GM12878 (cell line): ENCODE data around the gene SPSB2. TPM values are rescaled to one million over a fixed set of nuclear protein-coding genes. Genes with fewer than 3 reads are reported as not detected.

ENCODE experiments used
- CBFB ChIP-seq: IDR thresholded peaks from 2 replicates; pipeline ENCODE4 v1.6.1; 2016; ENCODE audit warnings: antibody characterized with exemption, low read depth
- CHD1 ChIP-seq: IDR thresholded peaks from 2 replicates; pipeline ENCODE4 v1.6.1; 2012; ENCODE audit warnings: low read depth, low read length, improper control_type of control experiment
- CHD2 ChIP-seq: IDR thresholded peaks from 2 replicates; pipeline ENCODE4 v1.6.1; 2011; ENCODE audit warnings: low read depth, low read length, improper control_type of control experiment, borderline replicate concordance
- CREB1 ChIP-seq: IDR thresholded peaks from 2 replicates; pipeline ENCODE4 v1.6.1; 2012; ENCODE audit warnings: low read depth, mild to moderate bottlenecking, inconsistent platforms
- EED ChIP-seq: sonication (generic); IDR thresholded peaks from 2 replicates; pipeline ENCODE4 v1.6.1; 2016; ENCODE audit warnings: antibody characterized with exemption, low read depth
- HDGF ChIP-seq: fragments of 450-650 bp; IDR thresholded peaks from 2 replicates; pipeline ENCODE4 v1.6.1; 2016; ENCODE audit warnings: antibody characterized with exemption
- IRF3 ChIP-seq: fragments of 450-650 bp; IDR thresholded peaks from 2 replicates; pipeline ENCODE4 v1.6.1; 2014; ENCODE audit warnings: mild to moderate bottlenecking
- KDM1A ChIP-seq: fragments of 200-600 bp; sonication (generic); IDR thresholded peaks from 2 replicates; pipeline ENCODE4 v1.6.1; 2016; ENCODE audit warnings: borderline replicate concordance
- KLF5 ChIP-seq: fragments of 450-650 bp; IDR thresholded peaks from 2 replicates; pipeline ENCODE4 v1.6.1; 2014; ENCODE audit warnings: mild to moderate bottlenecking; ENCODE audit not compliant: partially characterized antibody
- NFYB ChIP-seq: IDR thresholded peaks from 2 replicates; pipeline ENCODE4 v1.6.1; 2011; ENCODE audit warnings: low read depth, mild to moderate bottlenecking, low read length, improper control_type of control experiment, moderate library complexity; ENCODE audit not compliant: insufficient read depth
- NR2C1 ChIP-seq: fragments of 450-650 bp; IDR thresholded peaks from 2 replicates; pipeline ENCODE4 v1.6.1; 2017; ENCODE audit warnings: antibody characterized with exemption, mild to moderate bottlenecking, moderate library complexity
- NR2C2 ChIP-seq: IDR thresholded peaks from 2 replicates; pipeline ENCODE4 v1.6.1; 2011; ENCODE audit warnings: borderline replicate concordance, low read depth; ENCODE audit not compliant: control insufficient read depth, insufficient read length
- RAD51 ChIP-seq: fragments of 450-650 bp; IDR thresholded peaks from 2 replicates; pipeline ENCODE4 v1.6.1; 2016; ENCODE audit warnings: moderate library complexity, mild to moderate bottlenecking, inconsistent platforms
- SMARCA5 ChIP-seq: fragments of 450-650 bp; IDR thresholded peaks from 2 replicates; pipeline ENCODE4 v1.6.1; 2017; ENCODE audit warnings: mild to moderate bottlenecking
- TAF1 ChIP-seq: IDR thresholded peaks from 2 replicates; pipeline ENCODE4 v1.6.1; 2011; ENCODE audit warnings: mild to moderate bottlenecking, low read depth, low read length, borderline replicate concordance
- ZBTB33 ChIP-seq: fragments of 450-650 bp; IDR thresholded peaks from 2 replicates; pipeline ENCODE4 v1.6.1; 2017; ENCODE audit warnings: mild to moderate bottlenecking
- ZBTB40 ChIP-seq: fragments of 450-650 bp; IDR thresholded peaks from 2 replicates; pipeline ENCODE4 v1.6.1; 2016; ENCODE audit warnings: mild to moderate bottlenecking, moderate library complexity, borderline replicate concordance
- polyA plus RNA-seq, 11 experiments: library from polyadenylated mRNA; depleted of rRNA in 4 of 11; unstranded in 6 of 11; stranded (reverse) in 5 of 11; fragments of >200 nt; fragmentation: Nextera tagmentation in 4 of 11; fragmentation: Illumina TruSeq in 1 of 11; extraction: Ambion mirVana in 4 of 11; extraction: Trizol in 1 of 11; gene quantifications; 1 replicate in 1 of 11; 2 replicates in 10 of 11; pipeline versions ENCODE4 v1.2.1 to v1.2.3, GENCODE V29; 2011 to 2016; ENCODE audit warnings: inconsistent platforms in 2 of 11, missing spikeins in 2 of 11, low read depth in 1 of 11
- total RNA-seq, 4 experiments: library from RNA; depleted of rRNA in 3 of 4; stranded (reverse); fragments of >200 nt in 3 of 4; fragmentation: Illumina TruSeq in 1 of 4; extraction: Trizol in 1 of 4; gene quantifications; 2 replicates each; pipeline versions ENCODE4 v1.2.1 to v1.2.3, GENCODE V29; 2013 to 2021
- TF ChIP-seq, protein P1 (sequence below): IDR thresholded peaks from 2 replicates; pipeline ENCODE4 v1.6.1; 2012; ENCODE audit warnings: low read depth, low read length, improper control_type of control experiment
- TF ChIP-seq, protein P2 (sequence below): IDR thresholded peaks from 2 replicates; pipeline ENCODE4 v1.6.1; 2012; ENCODE audit warnings: low read depth, low read length, improper control_type of control experiment
- TF ChIP-seq, protein P3 (sequence below): fragments of 150-350 bp; IDR thresholded peaks from 2 replicates; pipeline ENCODE4 v1.6.1; 2014; ENCODE audit warnings: mild to moderate bottlenecking, low read depth, low read length

Gene SPSB2
- total and polyA plus RNA-seq, 10 of the 15 experiments (the other 5 are each of a cell fraction or from before 2014, with no cell fraction given) = 0.08 to 5.6 (median 2.7) TPM

- TF ChIP-seq KDM1A (no peak), ZBTB40 (peak; percentile 44; the same call in 1 of the 2 replicates), CREB1 (peak; percentile 92), ZBTB33 (no peak), NR2C1 (no peak), SMARCA5 (peak; percentile 64; the same call in 1 of the 2 replicates), CBFB (peak; percentile 56), CHD1 (0 out of 2 replicates have a peak, but pooled peaks have one; percentile 57), HDGF (peak; percentile 12; the same call in 1 of the 2 replicates), CHD2 (peak; percentile 97), TAF1 (peak; percentile 38; the same call in 1 of the 2 replicates), IRF3 (peak; percentile 95), NFYB (peak; percentile 99), EED (no peak), KLF5 (peak; percentile 13), NR2C2 (no peak), RAD51 (no peak)
- TF ChIP-seq, protein P1, sequence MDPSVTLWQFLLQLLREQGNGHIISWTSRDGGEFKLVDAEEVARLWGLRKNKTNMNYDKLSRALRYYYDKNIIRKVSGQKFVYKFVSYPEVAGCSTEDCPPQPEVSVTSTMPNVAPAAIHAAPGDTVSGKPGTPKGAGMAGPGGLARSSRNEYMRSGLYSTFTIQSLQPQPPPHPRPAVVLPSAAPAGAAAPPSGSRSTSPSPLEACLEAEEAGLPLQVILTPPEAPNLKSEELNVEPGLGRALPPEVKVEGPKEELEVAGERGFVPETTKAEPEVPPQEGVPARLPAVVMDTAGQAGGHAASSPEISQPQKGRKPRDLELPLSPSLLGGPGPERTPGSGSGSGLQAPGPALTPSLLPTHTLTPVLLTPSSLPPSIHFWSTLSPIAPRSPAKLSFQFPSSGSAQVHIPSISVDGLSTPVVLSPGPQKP = no peak; the same call in 1 of the 2 replicates
- TF ChIP-seq, protein P2, sequence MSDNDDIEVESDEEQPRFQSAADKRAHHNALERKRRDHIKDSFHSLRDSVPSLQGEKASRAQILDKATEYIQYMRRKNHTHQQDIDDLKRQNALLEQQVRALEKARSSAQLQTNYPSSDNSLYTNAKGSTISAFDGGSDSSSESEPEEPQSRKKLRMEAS = 0 out of 2 replicates have a peak, but pooled peaks have one; percentile 44
- TF ChIP-seq, protein P3, sequence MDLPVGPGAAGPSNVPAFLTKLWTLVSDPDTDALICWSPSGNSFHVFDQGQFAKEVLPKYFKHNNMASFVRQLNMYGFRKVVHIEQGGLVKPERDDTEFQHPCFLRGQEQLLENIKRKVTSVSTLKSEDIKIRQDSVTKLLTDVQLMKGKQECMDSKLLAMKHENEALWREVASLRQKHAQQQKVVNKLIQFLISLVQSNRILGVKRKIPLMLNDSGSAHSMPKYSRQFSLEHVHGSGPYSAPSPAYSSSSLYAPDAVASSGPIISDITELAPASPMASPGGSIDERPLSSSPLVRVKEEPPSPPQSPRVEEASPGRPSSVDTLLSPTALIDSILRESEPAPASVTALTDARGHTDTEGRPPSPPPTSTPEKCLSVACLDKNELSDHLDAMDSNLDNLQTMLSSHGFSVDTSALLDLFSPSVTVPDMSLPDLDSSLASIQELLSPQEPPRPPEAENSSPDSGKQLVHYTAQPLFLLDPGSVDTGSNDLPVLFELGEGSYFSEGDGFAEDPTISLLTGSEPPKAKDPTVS = no peak
These were observed 21.8 kb downstream of the SPSB2 start, which contains the start of gene CDCA3 (continued) for GRCh38 chr12:6851153-6851920.
